HepG2 (cell line): ENCODE data around the gene SQOR.

Source experiments
- ARNTL ChIP-seq: sonication (generic); formaldehyde crosslinking; IDR thresholded peaks from 2 replicates; pipeline ENCODE4 v1.4.0; 2020; ENCODE audit warnings: mild to moderate bottlenecking, missing genetic modification reagents
- BHLHE40 ChIP-seq: IDR thresholded peaks from 2 replicates; pipeline ENCODE4 v1.6.1; 2011; ENCODE audit warnings: low read length, improper control_type of control experiment
- EZH2 ChIP-seq: conservative IDR thresholded peaks from 2 replicates; pipeline ENCODE4 v1.6.1; 2012; ENCODE audit warnings: mild to moderate bottlenecking, low read depth, low read length, moderate library complexity
- FOXA1 ChIP-seq, 2 experiments: fragments of 450-650 bp in 1 of 2; sonication (generic) in 1 of 2; formaldehyde crosslinking in 1 of 2; IDR thresholded peaks; 2 replicates each; pipeline versions ENCODE4 v1.4.0 to v1.6.1; 2016 to 2020; ENCODE audit warnings: missing genetic modification reagents in 1 of 2
- HNRNPUL1 ChIP-seq: fragments of 200-400 bp; formaldehyde crosslinking; IDR thresholded peaks from 2 replicates; pipeline ENCODE4 v1.6.1; 2017; ENCODE audit warnings: low read depth, mild to moderate bottlenecking, low read length, moderate library complexity
- PHF20 ChIP-seq: sonication (generic); formaldehyde crosslinking; IDR thresholded peaks from 2 replicates; pipeline ENCODE4 v1.5.0; 2020; ENCODE audit warnings: mild to moderate bottlenecking, missing genetic modification reagents
- YY1 ChIP-seq: IDR thresholded peaks from 2 replicates; pipeline ENCODE4 v1.6.1; 2011; ENCODE audit warnings: low read length, low read depth, moderate library complexity, mild to moderate bottlenecking; ENCODE audit not compliant: insufficient read depth, insufficient replicate concordance
- ZNF225 ChIP-seq: sonication (generic); formaldehyde crosslinking; IDR thresholded peaks from 2 replicates; pipeline ENCODE4 v1.4.0; 2020; ENCODE audit warnings: mild to moderate bottlenecking, missing genetic modification reagents
- ZNF678 ChIP-seq: sonication (generic); formaldehyde crosslinking; IDR thresholded peaks from 2 replicates; pipeline ENCODE4 v1.4.0; 2020; ENCODE audit warnings: mild to moderate bottlenecking, missing genetic modification reagents
- ZNF879 ChIP-seq: sonication (generic); formaldehyde crosslinking; IDR thresholded peaks from 2 replicates; pipeline ENCODE4 v1.8.1; 2023; ENCODE audit warnings: missing genetic modification reagents
- TF ChIP-seq, protein P1 (sequence below): sonication (generic); formaldehyde crosslinking; IDR thresholded peaks from 2 replicates; pipeline ENCODE4 v1.4.0; 2020; ENCODE audit warnings: missing genetic modification reagents, borderline replicate concordance
- TF ChIP-seq, protein P2 (sequence below): sonication (generic); formaldehyde crosslinking; IDR thresholded peaks from 2 replicates; pipeline ENCODE4 v1.5.0; 2020; ENCODE audit warnings: mild to moderate bottlenecking, missing genetic modification reagents, moderate library complexity

DNA sequence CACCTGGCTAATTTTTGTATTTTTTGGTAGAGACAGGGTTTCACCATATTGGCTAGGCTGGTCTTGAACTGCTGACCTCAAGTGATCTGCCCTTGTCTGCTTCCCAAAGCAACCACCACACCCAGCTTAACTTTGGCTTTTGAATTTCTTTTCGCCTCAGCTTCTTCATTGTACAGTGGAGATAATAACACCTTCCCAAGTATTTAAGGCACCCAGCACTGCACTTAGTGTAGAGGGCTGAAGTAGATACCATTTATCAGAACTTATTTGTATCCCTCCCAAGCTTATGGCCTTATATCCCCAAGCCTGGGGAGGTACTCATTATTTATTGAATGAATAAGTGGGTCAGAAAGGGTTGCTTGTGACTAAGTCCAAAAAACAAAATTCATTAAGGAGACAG, 2.3 kb downstream of the SQOR start:
- TF ChIP-seq ZNF225 (CRISPR knock-in tag) (no peak), EZH2 (no peak), PHF20 (CRISPR knock-in tag) (no peak), FOXA1 (IDR thresholded peaks at IDR 0.05) (no peak), FOXA1 (CRISPR knock-in tag; IDR thresholded peaks at IDR 0.05) (no peak), BHLHE40 (no peak), ZNF678 (CRISPR knock-in tag) (no peak), ZNF879 (no peak), YY1 (no peak), ARNTL (CRISPR knock-in tag) (no peak), HNRNPUL1 (no peak)
- TF ChIP-seq, protein P1, sequence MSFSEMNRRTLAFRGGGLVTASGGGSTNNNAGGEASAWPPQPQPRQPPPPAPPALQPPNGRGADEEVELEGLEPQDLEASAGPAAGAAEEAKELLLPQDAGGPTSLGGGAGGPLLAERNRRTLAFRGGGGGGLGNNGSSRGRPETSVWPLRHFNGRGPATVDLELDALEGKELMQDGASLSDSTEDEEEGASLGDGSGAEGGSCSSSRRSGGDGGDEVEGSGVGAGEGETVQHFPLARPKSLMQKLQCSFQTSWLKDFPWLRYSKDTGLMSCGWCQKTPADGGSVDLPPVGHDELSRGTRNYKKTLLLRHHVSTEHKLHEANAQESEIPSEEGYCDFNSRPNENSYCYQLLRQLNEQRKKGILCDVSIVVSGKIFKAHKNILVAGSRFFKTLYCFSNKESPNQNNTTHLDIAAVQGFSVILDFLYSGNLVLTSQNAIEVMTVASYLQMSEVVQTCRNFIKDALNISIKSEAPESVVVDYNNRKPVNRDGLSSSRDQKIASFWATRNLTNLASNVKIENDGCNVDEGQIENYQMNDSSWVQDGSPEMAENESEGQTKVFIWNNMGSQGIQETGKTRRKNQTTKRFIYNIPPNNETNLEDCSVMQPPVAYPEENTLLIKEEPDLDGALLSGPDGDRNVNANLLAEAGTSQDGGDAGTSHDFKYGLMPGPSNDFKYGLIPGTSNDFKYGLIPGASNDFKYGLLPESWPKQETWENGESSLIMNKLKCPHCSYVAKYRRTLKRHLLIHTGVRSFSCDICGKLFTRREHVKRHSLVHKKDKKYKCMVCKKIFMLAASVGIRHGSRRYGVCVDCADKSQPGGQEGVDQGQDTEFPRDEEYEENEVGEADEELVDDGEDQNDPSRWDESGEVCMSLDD (CRISPR knock-in tag): no peak
- TF ChIP-seq, protein P2, sequence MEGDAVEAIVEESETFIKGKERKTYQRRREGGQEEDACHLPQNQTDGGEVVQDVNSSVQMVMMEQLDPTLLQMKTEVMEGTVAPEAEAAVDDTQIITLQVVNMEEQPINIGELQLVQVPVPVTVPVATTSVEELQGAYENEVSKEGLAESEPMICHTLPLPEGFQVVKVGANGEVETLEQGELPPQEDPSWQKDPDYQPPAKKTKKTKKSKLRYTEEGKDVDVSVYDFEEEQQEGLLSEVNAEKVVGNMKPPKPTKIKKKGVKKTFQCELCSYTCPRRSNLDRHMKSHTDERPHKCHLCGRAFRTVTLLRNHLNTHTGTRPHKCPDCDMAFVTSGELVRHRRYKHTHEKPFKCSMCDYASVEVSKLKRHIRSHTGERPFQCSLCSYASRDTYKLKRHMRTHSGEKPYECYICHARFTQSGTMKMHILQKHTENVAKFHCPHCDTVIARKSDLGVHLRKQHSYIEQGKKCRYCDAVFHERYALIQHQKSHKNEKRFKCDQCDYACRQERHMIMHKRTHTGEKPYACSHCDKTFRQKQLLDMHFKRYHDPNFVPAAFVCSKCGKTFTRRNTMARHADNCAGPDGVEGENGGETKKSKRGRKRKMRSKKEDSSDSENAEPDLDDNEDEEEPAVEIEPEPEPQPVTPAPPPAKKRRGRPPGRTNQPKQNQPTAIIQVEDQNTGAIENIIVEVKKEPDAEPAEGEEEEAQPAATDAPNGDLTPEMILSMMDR: no peak
